Parathyroid adenoma (tissue), 2 donors: Measurements from ENCODE around the gene APLP1.

ENCODE experiments used
- H2AFZ ChIP-seq: fragments of 300-600 bp; sonication (generic); one replicate; pipeline ENCODE4 v1.7.0; 2017; ENCODE audit warnings: antibody characterized with exemption, mild to moderate bottlenecking
- H3K27ac ChIP-seq: fragments of 300-600 bp; sonication (generic); one replicate; pipeline ENCODE4 v1.7.0; 2017
- H3K27me3 ChIP-seq: fragments of 300-600 bp; sonication (generic); one replicate; pipeline ENCODE4 v1.7.0; 2017; ENCODE audit warnings: low read length; ENCODE audit not compliant: control insufficient read depth, insufficient read depth
- H3K36me3 ChIP-seq: fragments of 300-600 bp; sonication (generic); one replicate; pipeline ENCODE4 v1.7.0; 2017; ENCODE audit warnings: low read length; ENCODE audit not compliant: control insufficient read depth, insufficient read depth
- H3K4me1 ChIP-seq: fragments of 300-600 bp; sonication (generic); one replicate; pipeline ENCODE4 v1.7.0; 2017; ENCODE audit warnings: control low read depth
- H3K4me2 ChIP-seq: fragments of 300-600 bp; sonication (generic); one replicate; pipeline ENCODE4 v1.7.0; 2017; ENCODE audit warnings: low read length
- H3K4me3 ChIP-seq: fragments of 300-600 bp; sonication (generic); one replicate; pipeline ENCODE4 v1.7.0; 2017; ENCODE audit warnings: low read depth, low read length
- H3K79me2 ChIP-seq: fragments of 300-600 bp; sonication (generic); one replicate; pipeline ENCODE4 v1.7.0; 2017; ENCODE audit warnings: control low read depth
- H3K9ac ChIP-seq: fragments of 300-600 bp; sonication (generic); one replicate; pipeline ENCODE4 v1.7.0; 2017; ENCODE audit warnings: mild to moderate bottlenecking
- H3K9me3 ChIP-seq: fragments of 300-600 bp; sonication (generic); one replicate; pipeline ENCODE4 v1.7.0; 2017; ENCODE audit warnings: low read length; ENCODE audit not compliant: control insufficient read depth
- TF ChIP-seq, protein P1 (sequence below): fragments of 300-600 bp; sonication (generic); IDR thresholded peaks from one replicate; pipeline ENCODE4 v1.7.0; 2017; ENCODE audit warnings: antibody characterized with exemption, mild to moderate bottlenecking
- donor health status: primary hyperparathyroidism.

APLP1 gene

GRCh38 chr19:35925501-35925900 lies 57.1 kb downstream of the APLP1 start:
- Histone ChIP-seq H3K4me1 (no peaks in the 10 kb centered on the region), H3K9me3 (no peaks in the 10 kb centered on the region), H3K4me3 (no peak overlapping the region), H2AFZ (no peak overlapping the region), H3K36me3 (no peaks in the 10 kb centered on the region), H3K27ac (no peak overlapping the region), H3K9ac (no peak overlapping the region), H3K79me2 (no peaks in the 10 kb centered on the region), H3K27me3 (no peaks in the 10 kb centered on the region), H3K4me2 (no peak overlapping the region)
- TF ChIP-seq, protein P1, sequence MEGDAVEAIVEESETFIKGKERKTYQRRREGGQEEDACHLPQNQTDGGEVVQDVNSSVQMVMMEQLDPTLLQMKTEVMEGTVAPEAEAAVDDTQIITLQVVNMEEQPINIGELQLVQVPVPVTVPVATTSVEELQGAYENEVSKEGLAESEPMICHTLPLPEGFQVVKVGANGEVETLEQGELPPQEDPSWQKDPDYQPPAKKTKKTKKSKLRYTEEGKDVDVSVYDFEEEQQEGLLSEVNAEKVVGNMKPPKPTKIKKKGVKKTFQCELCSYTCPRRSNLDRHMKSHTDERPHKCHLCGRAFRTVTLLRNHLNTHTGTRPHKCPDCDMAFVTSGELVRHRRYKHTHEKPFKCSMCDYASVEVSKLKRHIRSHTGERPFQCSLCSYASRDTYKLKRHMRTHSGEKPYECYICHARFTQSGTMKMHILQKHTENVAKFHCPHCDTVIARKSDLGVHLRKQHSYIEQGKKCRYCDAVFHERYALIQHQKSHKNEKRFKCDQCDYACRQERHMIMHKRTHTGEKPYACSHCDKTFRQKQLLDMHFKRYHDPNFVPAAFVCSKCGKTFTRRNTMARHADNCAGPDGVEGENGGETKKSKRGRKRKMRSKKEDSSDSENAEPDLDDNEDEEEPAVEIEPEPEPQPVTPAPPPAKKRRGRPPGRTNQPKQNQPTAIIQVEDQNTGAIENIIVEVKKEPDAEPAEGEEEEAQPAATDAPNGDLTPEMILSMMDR = no peak

DNA sequence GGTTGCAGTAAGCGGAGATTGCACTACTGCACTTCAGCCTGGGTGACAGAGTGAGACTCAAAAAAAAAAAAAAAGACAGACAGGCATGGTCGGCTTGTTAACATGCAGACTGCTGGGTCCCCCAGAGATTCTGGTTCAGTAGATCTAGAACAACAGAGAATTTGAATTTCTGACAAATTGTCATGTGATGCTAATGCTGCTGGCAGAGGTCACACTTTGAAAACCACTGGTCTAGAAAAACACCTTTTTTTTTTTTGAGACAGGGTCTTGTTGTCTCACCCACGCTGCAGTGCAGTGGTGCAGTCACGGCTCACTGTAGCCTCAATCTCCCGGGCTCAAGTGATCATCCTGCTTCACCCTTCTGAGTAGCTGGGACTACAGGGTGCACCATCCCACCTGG lies 60.1 kb downstream of the APLP1 start:
- no peak overlapping the region for H3K9ac ChIP-seq
- H2AFZ ChIP-seq = no peak overlapping the region
- no peak overlapping the region for H3K27ac ChIP-seq
- no peaks in the 10 kb centered on the region for H3K9me3 ChIP-seq
- no peaks in the 10 kb centered on the region for H3K4me1 ChIP-seq
- H3K4me3 ChIP-seq = no peak overlapping the region
- no peaks in the 10 kb centered on the region for H3K27me3 ChIP-seq
- no peaks in the 10 kb centered on the region for H3K79me2 ChIP-seq
- no peaks in the 10 kb centered on the region for H3K36me3 ChIP-seq
- TF ChIP-seq, protein P1 = no peak
- H3K4me2 ChIP-seq = no peak overlapping the region
